ENCODE data around the gene OR56A1.

Gene OR56A1

GRCh38 chr11:6057452-6057851, 26.9 kb upstream of the OR56A1 start:
- no peak overlapping the region for H3K9ac ChIP-seq (ENCODE audit: low read depth, low read length, poor library complexity, severe bottlenecking)
- H3K27me3 ChIP-seq (ENCODE audit: insufficient read depth, low read length, poor library complexity, severe bottlenecking): no peaks in the 10 kb centered on the region
- no peaks in the 10 kb centered on the region for H3K9me3 ChIP-seq (ENCODE audit: insufficient read depth, low read depth, low read length)
- TF ChIP-seq EZH2phosphoT487 (IDR thresholded peaks at IDR 0.05; ENCODE audit: borderline replicate concordance) (no peak), CTCF (conservative IDR thresholded peaks at IDR 0.05; ENCODE audit: low read length) (no peak)
- H2AFZ ChIP-seq (ENCODE audit: low read length): no peak overlapping the region
- no peak overlapping the region for H3K4me2 ChIP-seq (ENCODE audit: low read depth, low read length, poor library complexity, severe bottlenecking)
- H3K36me3 ChIP-seq (ENCODE audit: insufficient read depth, low read length): no peaks in the 10 kb centered on the region
- no peaks in the 10 kb centered on the region for H4K20me1 ChIP-seq (ENCODE audit: insufficient read depth, low read length, poor library complexity, severe bottlenecking)
- no peak overlapping the region for H3K4me3 ChIP-seq (ENCODE audit: low read length, poor library complexity, severe bottlenecking)
- H3K9me2 ChIP-seq (replicated peaks; ENCODE audit: low read depth, low read length): no peaks in the 10 kb centered on the region
- H3K4me1 ChIP-seq (ENCODE audit: insufficient read depth, low read length, poor library complexity, severe bottlenecking): no peaks in the 10 kb centered on the region
- H3K79me2 ChIP-seq (ENCODE audit: insufficient read depth, low read length): no peaks in the 10 kb centered on the region
- H3F3A ChIP-seq (ENCODE audit: low read depth): no peaks in the 10 kb centered on the region

- no peaks in the 10 kb centered on the region for H3K27me3 ChIP-seq (ENCODE audit: insufficient read depth, low read length, poor library complexity, severe bottlenecking)
- no peaks in the 10 kb centered on the region for H3F3A ChIP-seq (ENCODE audit: low read depth)
- H3K79me2 ChIP-seq (ENCODE audit: insufficient read depth, low read length): no peaks in the 10 kb centered on the region
- no peaks in the 10 kb centered on the region for H3K9me2 ChIP-seq (replicated peaks; ENCODE audit: low read depth, low read length)
- H3K4me1 ChIP-seq (ENCODE audit: insufficient read depth, low read length, poor library complexity, severe bottlenecking): no peaks in the 10 kb centered on the region
- H3K4me2 ChIP-seq (ENCODE audit: low read depth, low read length, poor library complexity, severe bottlenecking): no peak overlapping the region
- H4K20me1 ChIP-seq (ENCODE audit: insufficient read depth, low read length, poor library complexity, severe bottlenecking): no peaks in the 10 kb centered on the region
- no peaks in the 10 kb centered on the region for H3K9me3 ChIP-seq (ENCODE audit: insufficient read depth, low read depth, low read length)
- no peak overlapping the region for H3K9ac ChIP-seq (ENCODE audit: low read depth, low read length, poor library complexity, severe bottlenecking)
- no peaks in the 10 kb centered on the region for H3K36me3 ChIP-seq (ENCODE audit: insufficient read depth, low read length)
- TF ChIP-seq EZH2phosphoT487 (IDR thresholded peaks at IDR 0.05; ENCODE audit: borderline replicate concordance): no peak
- no peak for TF ChIP-seq CTCF (conservative IDR thresholded peaks at IDR 0.05; ENCODE audit: low read length)
- no peak overlapping the region for H2AFZ ChIP-seq (ENCODE audit: low read length)
- no peak overlapping the region for H3K4me3 ChIP-seq (ENCODE audit: low read length, poor library complexity, severe bottlenecking)
Measured at GRCh38 chr11:6055569-6055968, 25.0 kb upstream of the OR56A1 start.

GRCh38 chr11:6052374-6052773, 21.8 kb upstream of the OR56A1 start:
- Histone ChIP-seq H3K36me3 (ENCODE audit: insufficient read depth, low read length) (no peaks in the 10 kb centered on the region), H3K4me2 (ENCODE audit: low read depth, low read length, poor library complexity, severe bottlenecking) (no peak overlapping the region), H3K9ac (ENCODE audit: low read depth, low read length, poor library complexity, severe bottlenecking) (no peak overlapping the region), H2AFZ (ENCODE audit: low read length) (no peak overlapping the region), H3K9me2 (replicated peaks; ENCODE audit: low read depth, low read length) (no peaks in the 10 kb centered on the region), H3K9me3 (ENCODE audit: insufficient read depth, low read depth, low read length) (no peaks in the 10 kb centered on the region), H3K4me3 (ENCODE audit: low read length, poor library complexity, severe bottlenecking) (no peak overlapping the region), H3K27me3 (ENCODE audit: insufficient read depth, low read length, poor library complexity, severe bottlenecking) (no peaks in the 10 kb centered on the region), H3F3A (ENCODE audit: low read depth) (no peaks in the 10 kb centered on the region), H3K4me1 (ENCODE audit: insufficient read depth, low read length, poor library complexity, severe bottlenecking) (no peaks in the 10 kb centered on the region), H3K79me2 (ENCODE audit: insufficient read depth, low read length) (no peaks in the 10 kb centered on the region), H4K20me1 (ENCODE audit: insufficient read depth, low read length, poor library complexity, severe bottlenecking) (no peaks in the 10 kb centered on the region)
- no peak for TF ChIP-seq EZH2phosphoT487 (IDR thresholded peaks at IDR 0.05; ENCODE audit: borderline replicate concordance)
- TF ChIP-seq CTCF (conservative IDR thresholded peaks at IDR 0.05; ENCODE audit: low read length): no peak
